Thoracic aorta (tissue), 2 donors: ENCODE data around the gene FDXR. TPM values are rescaled to one million over a fixed set of nuclear protein-coding genes. Genes with fewer than 3 reads are reported as not detected.

Source experiments
- ATAC-seq: fragments of 150-250 bp; one replicate; pipeline ENCODE4 v1.8.0; 2017; ENCODE audit warnings: low read depth; ENCODE audit not compliant: insufficient number of reproducible peaks, low FRiP score
- DNase-seq: peaks from one replicate; pipeline ENCODE4 v3.0.0-alpha.2; 2020; ENCODE audit warnings: low spot score
- H3K27ac ChIP-seq, 2 donors: fragments of 200-600 bp; sonication (generic); 1 replicate in 1 of 2; 2 replicates in 1 of 2; pipeline ENCODE4 v1.5.1; 2016; ENCODE audit warnings: mild to moderate bottlenecking in 2 of 2, moderate library complexity in 2 of 2
- H3K27me3 ChIP-seq: fragments of 200-600 bp; sonication (generic); replicated peaks from 2 replicates; pipeline ENCODE4 v1.6.0; 2016; ENCODE audit warnings: mild to moderate bottlenecking; ENCODE audit not compliant: insufficient read depth
- H3K36me3 ChIP-seq: fragments of 200-600 bp; sonication (generic); one replicate; pipeline ENCODE4 v1.5.1; 2016
- H3K4me1 ChIP-seq, 2 donors: fragments of 200-600 bp; sonication (generic); 1 replicate in 1 of 2; 2 replicates in 1 of 2; pipeline versions ENCODE4 v1.5.1 to v1.6.0; 2016; ENCODE audit warnings: low read depth in 2 of 2, mild to moderate bottlenecking in 1 of 2; ENCODE audit not compliant: control insufficient read depth in 1 of 2
- H3K4me3 ChIP-seq: fragments of 200-600 bp; sonication (generic); 2 replicates; pipeline ENCODE4 v1.5.1; 2016; ENCODE audit warnings: mild to moderate bottlenecking
- H3K9me3 ChIP-seq: fragments of 200-600 bp; sonication (generic); 2 replicates; pipeline ENCODE4 v1.5.1; 2016
- total RNA-seq, 2 donors: library from RNA; depleted of rRNA; stranded (reverse); fragments of >200 nt; gene quantifications; one replicate each; pipeline versions ENCODE4 v1.1.0 to v1.2.3, GENCODE V29; 2016
- TF ChIP-seq, protein P1 (sequence below): fragments of 200-600 bp; sonication (generic); IDR thresholded peaks from one replicate; pipeline ENCODE4 v1.5.1; 2019; ENCODE audit warnings: antibody characterized with exemption

The FDXR gene
- total RNA-seq, 2 donors from 2014 or later: 4.4 to 9.7 TPM

DNA sequence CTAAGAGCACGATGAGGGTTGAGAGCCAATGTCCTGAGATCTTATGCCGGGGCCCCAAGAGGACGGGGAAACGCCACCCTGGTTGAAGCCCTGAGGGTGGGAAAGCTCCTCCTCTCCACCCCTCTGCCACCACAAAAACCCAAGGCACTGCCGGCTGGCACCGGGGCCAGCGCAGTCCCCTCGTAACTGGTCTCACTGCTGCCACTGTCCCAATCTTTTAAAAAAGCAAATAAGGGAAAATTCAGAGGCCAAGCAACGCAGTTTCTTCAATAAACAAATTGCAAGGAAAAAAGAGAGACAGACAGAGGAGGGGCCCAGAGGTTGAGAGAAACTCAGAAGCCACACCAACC lies 19.8 kb downstream of the FDXR start:
- no peak for DNase-seq
- ATAC-seq: no peak
- Histone ChIP-seq H3K9me3 (no peaks in the 10 kb centered on the region), H3K4me3 (no peak overlapping the region), H3K36me3 (no peaks in the 10 kb centered on the region), H3K27me3 (no peaks in the 10 kb centered on the region), H3K27ac (no peak overlapping the region), H3K4me1 (peaks cover 0 to 8% of the 10 kb centered on the region in 2 donors)
- TF ChIP-seq, protein P1, sequence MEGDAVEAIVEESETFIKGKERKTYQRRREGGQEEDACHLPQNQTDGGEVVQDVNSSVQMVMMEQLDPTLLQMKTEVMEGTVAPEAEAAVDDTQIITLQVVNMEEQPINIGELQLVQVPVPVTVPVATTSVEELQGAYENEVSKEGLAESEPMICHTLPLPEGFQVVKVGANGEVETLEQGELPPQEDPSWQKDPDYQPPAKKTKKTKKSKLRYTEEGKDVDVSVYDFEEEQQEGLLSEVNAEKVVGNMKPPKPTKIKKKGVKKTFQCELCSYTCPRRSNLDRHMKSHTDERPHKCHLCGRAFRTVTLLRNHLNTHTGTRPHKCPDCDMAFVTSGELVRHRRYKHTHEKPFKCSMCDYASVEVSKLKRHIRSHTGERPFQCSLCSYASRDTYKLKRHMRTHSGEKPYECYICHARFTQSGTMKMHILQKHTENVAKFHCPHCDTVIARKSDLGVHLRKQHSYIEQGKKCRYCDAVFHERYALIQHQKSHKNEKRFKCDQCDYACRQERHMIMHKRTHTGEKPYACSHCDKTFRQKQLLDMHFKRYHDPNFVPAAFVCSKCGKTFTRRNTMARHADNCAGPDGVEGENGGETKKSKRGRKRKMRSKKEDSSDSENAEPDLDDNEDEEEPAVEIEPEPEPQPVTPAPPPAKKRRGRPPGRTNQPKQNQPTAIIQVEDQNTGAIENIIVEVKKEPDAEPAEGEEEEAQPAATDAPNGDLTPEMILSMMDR: no peak

DNA sequence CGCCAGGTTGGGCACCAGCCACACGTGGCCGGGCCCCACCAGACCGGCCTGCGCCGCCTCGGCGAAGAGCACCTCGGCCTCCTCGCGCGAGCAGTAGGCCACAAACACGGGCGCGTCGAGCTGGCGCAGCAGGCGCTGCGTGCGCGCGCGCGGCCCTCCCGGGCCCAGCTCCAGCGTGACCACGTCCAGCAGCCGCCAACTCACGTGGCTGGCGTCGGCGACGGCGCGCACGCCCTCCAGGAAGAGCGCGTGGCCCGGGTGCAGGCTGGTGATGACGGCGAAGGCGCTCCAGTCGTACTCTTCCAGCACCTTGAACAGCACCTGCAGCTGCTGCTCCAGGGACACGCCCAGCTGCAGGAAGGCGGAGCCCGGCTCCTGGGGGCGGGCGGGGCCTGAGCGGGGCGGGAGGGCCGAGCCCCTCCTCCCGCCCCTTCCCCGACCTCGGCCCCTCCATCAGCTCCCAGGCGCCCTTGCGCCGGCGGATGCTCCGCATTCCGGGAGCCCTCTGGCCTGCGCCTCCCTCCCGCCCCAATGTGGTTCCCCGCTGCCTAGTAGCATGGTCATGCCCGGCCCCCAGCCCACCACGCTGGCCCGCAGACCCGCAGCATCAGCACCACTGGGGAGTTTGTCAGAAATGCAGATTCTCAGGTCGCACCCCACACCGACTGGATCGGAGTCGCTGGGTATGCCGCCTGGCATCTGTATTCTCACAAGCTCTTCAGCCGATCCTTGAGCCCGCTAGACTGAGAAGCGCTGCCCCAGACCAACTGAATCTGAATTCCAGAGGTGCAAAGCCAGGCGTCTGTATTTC lies 20.4 kb downstream of the FDXR start:
- ATAC-seq: no peak
- Histone ChIP-seq H3K27ac (no peak overlapping the region), H3K9me3 (no peaks in the 10 kb centered on the region), H3K27me3 (no peaks in the 10 kb centered on the region), H3K4me1 (peaks cover 0 to 8% of the 10 kb centered on the region in 2 donors), H3K36me3 (no peaks in the 10 kb centered on the region), H3K4me3 (no peak overlapping the region)
- no peak for DNase-seq
- TF ChIP-seq, protein P1: no peak

DNA sequence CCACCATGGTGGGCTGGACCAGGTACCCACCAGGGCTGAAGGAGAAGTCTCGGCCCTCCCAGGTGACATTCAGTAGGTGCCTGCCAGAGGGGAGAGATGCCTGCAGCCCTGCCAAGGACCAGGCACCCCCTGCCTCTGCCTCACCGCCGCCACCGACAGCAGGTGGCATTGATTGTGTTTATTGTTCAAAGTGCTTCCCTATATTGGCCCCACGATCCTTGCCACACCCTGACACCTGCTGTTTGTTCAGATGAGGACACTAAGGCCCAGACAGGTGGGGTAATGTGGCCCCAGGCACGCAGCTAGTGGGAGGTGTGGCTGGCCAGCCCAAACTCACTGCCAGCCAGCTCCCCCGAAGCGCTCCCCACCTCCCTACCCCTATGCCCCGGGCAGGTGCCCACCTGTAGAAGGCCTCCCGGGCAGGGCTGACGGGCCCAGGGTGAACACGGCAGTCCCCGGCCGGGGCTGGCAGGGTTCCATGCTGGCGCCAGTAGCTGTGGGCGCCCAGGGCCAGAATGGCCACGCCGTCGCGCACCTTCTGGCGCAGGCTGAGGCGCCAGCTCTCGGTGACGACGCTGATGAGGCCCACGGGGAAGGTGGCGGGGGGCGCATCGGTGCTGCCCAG lies 21.1 kb downstream of the FDXR start:
- Histone ChIP-seq H3K4me3 (no peak overlapping the region), H3K27me3 (no peaks in the 10 kb centered on the region), H3K4me1 (peaks cover 0 to 8% of the 10 kb centered on the region in 2 donors), H3K9me3 (no peaks in the 10 kb centered on the region), H3K27ac (no peak overlapping the region), H3K36me3 (no peaks in the 10 kb centered on the region)
- DNase-seq (no peak), ATAC-seq (no peak)
- TF ChIP-seq, protein P1: no peak

DNA sequence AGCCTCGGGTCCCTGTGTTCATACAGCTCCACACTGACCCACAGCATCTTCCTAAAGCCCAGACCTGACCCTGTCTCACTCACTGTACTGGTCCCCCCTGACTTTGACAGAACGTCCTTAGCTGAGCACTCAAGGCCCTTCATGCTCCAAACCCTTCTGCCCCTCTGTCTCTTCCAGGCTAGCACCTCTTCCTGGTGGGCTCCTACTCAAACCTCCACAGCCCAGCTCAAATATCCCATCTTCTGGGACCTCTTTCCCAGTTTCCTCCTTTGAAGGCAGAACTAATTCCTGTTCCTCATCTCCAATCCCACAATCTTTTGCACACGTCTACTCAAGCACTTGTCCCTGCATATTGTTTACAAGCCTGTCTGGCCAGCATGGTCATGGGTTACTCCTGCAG lies 21.9 kb downstream of the FDXR start:
- peaks cover 0 to 8% of the 10 kb centered on the region in 2 donors for H3K4me1 ChIP-seq
- TF ChIP-seq, protein P1: no peak
- no peaks in the 10 kb centered on the region for H3K36me3 ChIP-seq
- no peaks in the 10 kb centered on the region for H3K27me3 ChIP-seq
- ATAC-seq (no peak), DNase-seq (no peak)
- H3K27ac ChIP-seq: no peak overlapping the region
- H3K4me3 ChIP-seq: no peak overlapping the region
- H3K9me3 ChIP-seq: no peaks in the 10 kb centered on the region

DNA sequence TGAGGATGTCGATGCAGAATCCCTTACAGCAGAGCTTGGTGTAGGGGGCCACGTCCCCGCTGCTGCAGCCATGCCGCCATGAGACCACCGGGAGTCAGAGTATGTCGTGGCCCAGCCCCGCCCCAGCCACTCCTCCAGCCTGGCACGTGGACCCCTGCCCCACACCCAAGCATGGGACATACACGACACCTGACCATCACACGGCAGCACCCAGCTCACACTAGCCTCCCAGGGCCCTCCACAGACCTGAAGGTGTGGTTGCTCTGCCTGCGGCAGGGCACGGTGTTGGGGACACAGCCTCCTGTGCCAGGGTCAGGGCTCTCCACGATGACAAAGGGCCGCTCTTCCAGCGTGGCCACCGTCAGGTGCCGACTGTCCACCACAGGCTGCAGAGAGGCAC lies 22.5 kb downstream of the FDXR start:
- ATAC-seq (no peak), DNase-seq (no peak)
- Histone ChIP-seq H3K9me3 (no peaks in the 10 kb centered on the region), H3K4me1 (peaks cover 0 to 8% of the 10 kb centered on the region in 2 donors), H3K27me3 (no peaks in the 10 kb centered on the region), H3K27ac (no peak overlapping the region), H3K36me3 (no peaks in the 10 kb centered on the region), H3K4me3 (no peak overlapping the region)
- TF ChIP-seq, protein P1: no peak
